ENCODE results near the gene CSNK1E. TPM values are rescaled to one million over a fixed set of nuclear protein-coding genes. Genes with fewer than 3 reads are reported as not detected.

CSNK1E gene
- total RNA-seq, 1 donor from 2014 or later, result 402 TPM

- H3K4me3 Mint-ChIP-seq (ENCODE audit: unreplicated experiment), result peak overlapping the region; percentile 7
- H3K36me3 Mint-ChIP-seq (ENCODE audit: unreplicated experiment), result no peaks in the 10 kb centered on the region
- peak; percentile 43 for DNase-seq
- H3K27me3 Mint-ChIP-seq (ENCODE audit: unreplicated experiment), result peaks cover 2% of the 10 kb centered on the region
- H3K4me1 Mint-ChIP-seq (ENCODE audit: low read depth, unreplicated experiment), result peaks cover 26% of the 10 kb centered on the region
- H3K9me3 Mint-ChIP-seq (ENCODE audit: unreplicated experiment), result peaks cover 2% of the 10 kb centered on the region
- no peak for TF ChIP-seq CTCF (IDR thresholded peaks at IDR 0.05; ENCODE audit: partially characterized antibody, unreplicated experiment)
- H3K27ac Mint-ChIP-seq (ENCODE audit: unreplicated experiment), result peak overlapping the region; percentile 59
Observed at GRCh38 chr22:38240734-38241252, 76.4 kb downstream of the CSNK1E start.

Other genes starting within 250 kb of the CSNK1E start
- not detected for gene SLC16A8, start 233.2 kb downstream of the CSNK1E start, total RNA-seq (ENCODE audit: unreplicated experiment)
- gene BAIAP2L2, start 206.7 kb downstream of the CSNK1E start, total RNA-seq (ENCODE audit: unreplicated experiment), result 28.6 TPM
- gene PLA2G6, start 135.6 kb downstream of the CSNK1E start, total RNA-seq (ENCODE audit: unreplicated experiment), result 42.2 TPM
- 1.8 TPM for gene MAFF, start 115.4 kb downstream of the CSNK1E start, total RNA-seq (ENCODE audit: unreplicated experiment)
- 81.0 TPM for gene TMEM184B, start 44.4 kb downstream of the CSNK1E start, total RNA-seq (ENCODE audit: unreplicated experiment)
- gene KCNJ4, start 137.8 kb upstream of the CSNK1E start, total RNA-seq (ENCODE audit: unreplicated experiment), result 0.86 TPM
- gene KDELR3, start 150.7 kb upstream of the CSNK1E start, total RNA-seq (ENCODE audit: unreplicated experiment), result not detected
- gene DDX17, start 188.9 kb upstream of the CSNK1E start, total RNA-seq (ENCODE audit: unreplicated experiment), result 530 TPM

All from glutamatergic neuron (in vitro differentiated cells).